Nephron (organoid): ENCODE measurements around the gene C8G.

Experiments used
- H3K27ac Mint-ChIP-seq, 3 experiments: 2 replicates each; pipeline ENCODE4 v1.8.0; 2020; ENCODE audit warnings: mixed read lengths in 3 of 3, mild to moderate bottlenecking in 2 of 3, moderate library complexity in 1 of 3
- H3K27me3 Mint-ChIP-seq: 2 replicates; pipeline ENCODE4 v1.8.0; 2021; ENCODE audit warnings: low read depth, mild to moderate bottlenecking, moderate library complexity, mixed read lengths
- H3K36me3 Mint-ChIP-seq: 2 replicates; pipeline ENCODE4 v1.8.0; 2020; ENCODE audit warnings: low read depth, mixed read lengths
- H3K4me1 Mint-ChIP-seq: 2 replicates; pipeline ENCODE4 v1.8.0; 2020; ENCODE audit warnings: mixed read lengths
- H3K4me3 Mint-ChIP-seq, 3 experiments: 2 replicates each; pipeline ENCODE4 v1.8.0; 2020; ENCODE audit warnings: mild to moderate bottlenecking in 3 of 3, mixed read lengths in 3 of 3, moderate library complexity in 2 of 3
- H3K9me3 Mint-ChIP-seq: 2 replicates; pipeline ENCODE4 v1.8.0; 2020; ENCODE audit warnings: mixed read lengths
- TF ChIP-seq, protein P1 (sequence below), 3 experiments: fragments of 200-600 bp; sonication (generic); IDR thresholded peaks; one replicate each; pipeline ENCODE4 v1.5.0; 2021; ENCODE audit warnings: antibody characterized with exemption in 3 of 3; ENCODE audit not compliant: unreplicated experiment in 3 of 3

C8G gene

DNA sequence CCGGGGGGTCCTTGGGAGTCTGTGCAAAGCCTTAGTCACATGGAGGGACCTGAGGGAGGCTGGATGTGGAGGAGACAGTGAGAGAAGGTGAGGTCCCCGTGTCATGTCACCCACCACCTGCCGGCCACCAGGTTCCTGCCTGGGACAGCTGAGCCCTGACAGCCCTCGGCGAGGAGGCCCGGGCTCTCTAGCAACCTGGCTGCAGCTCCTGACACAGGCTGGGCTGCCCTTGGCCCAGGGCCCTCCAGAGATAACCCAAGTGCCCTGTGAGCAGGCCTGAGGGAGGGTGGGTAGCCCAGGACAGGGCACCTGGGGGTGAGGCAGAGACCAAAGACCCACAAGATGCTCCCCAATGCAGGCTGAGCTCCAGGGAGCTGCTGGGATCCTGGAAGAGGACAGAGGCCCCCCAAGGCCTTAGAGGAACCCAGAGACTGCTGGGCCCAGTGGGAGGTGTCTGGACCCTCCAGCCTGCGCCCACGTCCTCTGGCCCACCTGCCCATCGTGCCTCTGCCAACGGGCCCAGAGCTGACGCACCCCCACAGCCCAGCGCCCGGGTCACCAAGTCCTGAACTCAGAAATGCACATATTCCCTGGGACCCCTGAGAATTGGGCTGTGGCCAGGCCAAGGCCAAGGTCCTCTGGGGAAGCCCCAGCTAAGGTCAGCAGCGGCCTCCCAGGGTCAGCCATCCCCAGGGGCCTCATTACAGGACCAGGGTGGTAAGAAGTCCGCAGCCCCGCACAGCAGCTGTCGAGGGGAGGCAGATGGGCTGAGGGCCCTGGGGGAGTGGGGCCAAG lies 23.5 kb downstream of the C8G start:
- peaks cover 6% of the 10 kb centered on the region for H3K27me3 Mint-ChIP-seq
- no peaks in the 10 kb centered on the region for H3K36me3 Mint-ChIP-seq
- H3K4me1 Mint-ChIP-seq, result peaks cover 5% of the 10 kb centered on the region
- no peaks in the 10 kb centered on the region for H3K9me3 Mint-ChIP-seq
- no peak overlapping the region for H3K4me3 Mint-ChIP-seq
- TF ChIP-seq, protein P1, sequence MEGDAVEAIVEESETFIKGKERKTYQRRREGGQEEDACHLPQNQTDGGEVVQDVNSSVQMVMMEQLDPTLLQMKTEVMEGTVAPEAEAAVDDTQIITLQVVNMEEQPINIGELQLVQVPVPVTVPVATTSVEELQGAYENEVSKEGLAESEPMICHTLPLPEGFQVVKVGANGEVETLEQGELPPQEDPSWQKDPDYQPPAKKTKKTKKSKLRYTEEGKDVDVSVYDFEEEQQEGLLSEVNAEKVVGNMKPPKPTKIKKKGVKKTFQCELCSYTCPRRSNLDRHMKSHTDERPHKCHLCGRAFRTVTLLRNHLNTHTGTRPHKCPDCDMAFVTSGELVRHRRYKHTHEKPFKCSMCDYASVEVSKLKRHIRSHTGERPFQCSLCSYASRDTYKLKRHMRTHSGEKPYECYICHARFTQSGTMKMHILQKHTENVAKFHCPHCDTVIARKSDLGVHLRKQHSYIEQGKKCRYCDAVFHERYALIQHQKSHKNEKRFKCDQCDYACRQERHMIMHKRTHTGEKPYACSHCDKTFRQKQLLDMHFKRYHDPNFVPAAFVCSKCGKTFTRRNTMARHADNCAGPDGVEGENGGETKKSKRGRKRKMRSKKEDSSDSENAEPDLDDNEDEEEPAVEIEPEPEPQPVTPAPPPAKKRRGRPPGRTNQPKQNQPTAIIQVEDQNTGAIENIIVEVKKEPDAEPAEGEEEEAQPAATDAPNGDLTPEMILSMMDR (IDR thresholded peaks at IDR 0.05; ENCODE audit: unreplicated experiment in 3 of 3), result no peak
- H3K27ac Mint-ChIP-seq, result no peak overlapping the region

DNA sequence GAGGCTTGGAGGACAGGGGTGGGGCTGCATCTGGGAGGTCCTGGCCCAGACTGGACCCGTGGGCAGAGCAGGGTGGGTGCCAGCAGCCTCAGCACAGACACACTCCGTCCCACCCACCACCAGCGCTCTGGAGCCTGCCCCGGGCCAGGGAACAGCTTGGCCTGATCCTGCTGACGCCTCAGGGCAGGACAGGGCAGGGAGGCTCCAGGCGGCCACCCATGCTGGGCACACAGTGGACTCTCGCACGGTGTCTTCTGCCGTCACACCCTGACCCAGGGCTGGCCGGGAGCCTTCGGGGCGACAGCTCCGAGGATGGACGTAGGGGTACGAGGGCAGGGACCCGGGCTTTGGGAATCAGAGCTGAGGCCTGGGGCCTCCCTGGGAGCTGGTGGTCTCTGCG lies 24.1 kb downstream of the C8G start:
- H3K4me3 Mint-ChIP-seq, result no peak overlapping the region
- H3K27ac Mint-ChIP-seq, result no peak overlapping the region
- H3K27me3 Mint-ChIP-seq, result peaks cover 6% of the 10 kb centered on the region
- H3K4me1 Mint-ChIP-seq, result peaks cover 5% of the 10 kb centered on the region
- no peaks in the 10 kb centered on the region for H3K36me3 Mint-ChIP-seq
- TF ChIP-seq, protein P1 (IDR thresholded peaks at IDR 0.05; ENCODE audit: unreplicated experiment in 3 of 3), result no peak
- no peaks in the 10 kb centered on the region for H3K9me3 Mint-ChIP-seq

DNA sequence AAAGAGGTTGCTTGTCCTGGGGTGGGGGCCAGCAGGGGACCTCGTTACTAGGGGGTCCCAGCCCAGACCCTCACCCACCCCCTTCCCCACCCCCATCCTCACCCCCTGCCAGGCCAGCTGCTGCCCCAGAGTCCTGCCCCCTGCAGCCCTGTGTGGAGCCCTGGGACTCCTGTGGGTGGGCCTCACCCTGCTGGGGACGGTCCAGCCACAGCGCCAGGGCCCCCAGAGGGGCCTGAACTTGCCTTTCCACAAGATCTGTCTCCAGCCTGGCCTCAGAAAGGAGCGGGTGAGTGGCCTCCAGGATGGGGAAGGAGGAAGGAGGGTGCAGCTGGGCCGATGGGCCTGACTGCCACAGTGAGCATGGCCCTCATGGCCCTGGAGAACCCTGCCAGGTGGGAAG lies 24.7 kb downstream of the C8G start:
- Mint-ChIP-seq H3K4me1 (peaks cover 5% of the 10 kb centered on the region), H3K36me3 (no peaks in the 10 kb centered on the region), H3K9me3 (no peaks in the 10 kb centered on the region), H3K27me3 (peaks cover 6% of the 10 kb centered on the region), H3K4me3 (no peak overlapping the region), H3K27ac (no peak overlapping the region)
- TF ChIP-seq, protein P1 (IDR thresholded peaks at IDR 0.05; ENCODE audit: unreplicated experiment in 3 of 3), result no peak

DNA sequence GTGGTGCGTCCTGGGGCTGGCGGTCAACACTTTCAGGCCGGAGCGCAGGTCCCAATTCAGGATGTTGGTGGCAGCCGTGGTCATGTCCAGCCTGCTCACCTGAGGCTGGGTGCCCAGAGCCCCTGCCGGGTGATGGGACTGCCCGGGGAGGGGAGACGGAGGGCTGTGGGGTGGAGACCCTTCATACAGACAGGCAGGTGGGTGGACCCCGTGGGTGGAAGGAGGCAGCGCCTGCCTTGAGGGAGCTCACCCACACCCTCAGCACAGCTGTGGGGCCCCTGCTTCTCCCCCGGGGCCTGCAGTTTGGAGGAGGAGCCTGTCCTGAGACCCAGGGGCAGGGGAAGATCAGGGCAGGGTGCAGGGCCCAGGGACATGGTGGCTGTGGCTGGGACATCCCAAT lies 25.3 kb downstream of the C8G start:
- H3K36me3 Mint-ChIP-seq, result no peaks in the 10 kb centered on the region
- H3K4me1 Mint-ChIP-seq, result peaks cover 5% of the 10 kb centered on the region
- TF ChIP-seq, protein P1 (IDR thresholded peaks at IDR 0.05; ENCODE audit: unreplicated experiment in 3 of 3), result no peak
- H3K27me3 Mint-ChIP-seq, result peaks cover 6% of the 10 kb centered on the region
- H3K27ac Mint-ChIP-seq, result no peak overlapping the region
- no peaks in the 10 kb centered on the region for H3K9me3 Mint-ChIP-seq
- H3K4me3 Mint-ChIP-seq, result no peak overlapping the region

DNA sequence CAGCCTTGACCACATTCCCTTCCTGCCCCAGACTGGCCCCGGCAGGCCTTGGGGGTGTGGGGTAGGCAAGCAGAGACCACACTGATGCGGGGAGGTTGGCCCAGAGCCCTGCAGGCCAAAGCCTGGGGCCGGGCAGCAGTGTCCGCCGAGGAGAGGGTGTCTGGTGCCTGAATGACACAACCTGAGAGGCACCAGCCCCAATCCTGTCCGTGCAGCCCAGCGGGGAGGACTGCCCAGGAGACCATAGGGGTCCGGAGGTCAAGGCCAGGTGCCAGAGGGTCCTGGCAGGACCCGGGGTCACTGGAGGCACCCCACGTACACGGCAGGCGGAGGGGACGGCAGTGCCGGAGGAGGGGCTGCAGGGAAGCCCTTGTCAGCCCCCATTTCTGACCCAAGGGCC lies 26.7 kb downstream of the C8G start:
- H3K27me3 Mint-ChIP-seq, result no peaks in the 10 kb centered on the region
- H3K27ac Mint-ChIP-seq, result no peak overlapping the region
- no peaks in the 10 kb centered on the region for H3K4me1 Mint-ChIP-seq
- TF ChIP-seq, protein P1 (IDR thresholded peaks at IDR 0.05; ENCODE audit: unreplicated experiment in 3 of 3), result no peak
- H3K9me3 Mint-ChIP-seq, result no peaks in the 10 kb centered on the region
- no peak overlapping the region for H3K4me3 Mint-ChIP-seq
- no peaks in the 10 kb centered on the region for H3K36me3 Mint-ChIP-seq

DNA sequence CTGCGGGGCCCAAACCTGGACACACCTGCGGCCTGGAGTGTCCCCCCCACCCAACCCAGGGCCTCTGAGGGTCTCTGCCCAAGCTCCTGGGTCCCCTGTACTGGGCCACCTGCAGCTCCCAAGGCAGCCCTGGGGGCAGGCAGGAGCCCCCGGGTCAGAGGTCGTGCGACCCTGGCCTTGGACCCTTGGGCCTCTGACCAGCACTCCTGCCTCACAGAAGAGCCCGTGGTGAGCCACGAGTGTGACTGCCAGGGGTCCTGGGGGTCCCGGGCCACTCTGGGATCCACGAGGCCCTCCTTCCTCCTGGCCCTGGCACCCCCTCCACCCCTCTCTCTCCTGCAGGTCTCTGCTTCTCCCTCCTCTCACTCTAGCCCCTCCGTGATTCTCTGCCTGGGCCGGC lies 27.3 kb downstream of the C8G start:
- Mint-ChIP-seq H3K36me3 (no peaks in the 10 kb centered on the region), H3K4me3 (no peak overlapping the region), H3K27me3 (no peaks in the 10 kb centered on the region), H3K27ac (no peak overlapping the region), H3K4me1 (no peaks in the 10 kb centered on the region), H3K9me3 (no peaks in the 10 kb centered on the region)
- TF ChIP-seq, protein P1 (IDR thresholded peaks at IDR 0.05; ENCODE audit: unreplicated experiment in 3 of 3), result no peak
